GM15510 (cell line): ENCODE measurements around the gene KRT84.

Experiments used
- POLR2A ChIP-seq: IDR thresholded peaks from 3 replicates; pipeline ENCODE4 v1.6.1; 2011; ENCODE audit warnings: borderline replicate concordance; ENCODE audit not compliant: insufficient read length; ENCODE audit errors: extremely low read depth

KRT84 gene

GRCh38 chr12:52416795-52417194 is 31.3 kb upstream of the KRT84 start:
- TF ChIP-seq POLR2A = no peak

GRCh38 chr12:52415870-52416750 is 30.7 kb upstream of the KRT84 start:
- TF ChIP-seq POLR2A = no peak

DNA sequence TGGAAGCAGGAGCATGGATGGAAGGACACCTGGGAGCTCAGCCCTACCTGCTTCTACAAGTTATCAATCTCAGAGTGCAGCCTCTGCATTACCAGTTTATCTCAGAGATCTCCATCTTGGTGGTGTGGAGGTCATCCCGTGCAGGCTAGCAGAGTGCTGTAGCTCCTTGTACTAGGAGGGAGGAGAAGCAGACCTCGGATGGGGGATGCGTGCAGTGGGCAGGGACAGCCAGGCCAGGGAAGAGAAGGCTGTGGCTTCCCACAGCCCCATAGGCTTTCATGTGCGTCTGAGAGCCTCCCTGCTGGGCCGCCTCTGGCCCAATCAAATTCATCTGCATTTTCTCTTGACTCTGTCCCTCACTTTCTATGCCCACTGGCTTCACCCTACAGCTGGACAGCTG is 29.5 kb upstream of the KRT84 start:
- no peak for TF ChIP-seq POLR2A

GRCh38 chr12:52413782-52414345 is 28.4 kb upstream of the KRT84 start:
- TF ChIP-seq POLR2A = no peak

GRCh38 chr12:52413202-52413601 is 27.8 kb upstream of the KRT84 start:
- no peak for TF ChIP-seq POLR2A

GRCh38 chr12:52411815-52412214 is 26.4 kb upstream of the KRT84 start:
- no peak for TF ChIP-seq POLR2A

- TF ChIP-seq POLR2A = no peak
Measured at GRCh38 chr12:52407918-52408317, 22.5 kb upstream of the KRT84 start.

DNA sequence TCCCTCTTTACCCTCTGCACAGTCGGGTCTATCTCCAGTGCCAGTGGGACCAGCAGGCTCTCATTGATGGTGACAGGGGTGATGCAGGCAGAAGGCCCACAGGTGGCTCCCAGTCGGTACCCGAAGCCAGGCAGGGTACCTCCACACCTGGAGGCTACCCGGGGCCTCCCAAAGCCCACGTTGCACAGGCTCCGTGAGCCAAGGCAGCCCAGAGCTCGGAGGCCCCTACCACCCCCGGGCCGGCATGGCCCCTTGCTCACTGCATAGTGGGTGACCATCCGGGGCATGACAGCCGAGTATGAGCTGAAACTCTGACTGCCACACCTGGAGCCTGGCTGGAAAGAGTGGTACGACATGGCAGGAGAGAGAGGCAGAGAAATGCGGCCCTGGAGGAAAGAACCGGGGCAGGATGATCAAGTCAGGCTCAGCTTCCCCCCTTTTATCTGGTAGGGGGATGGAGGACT is 20.5 kb upstream of the KRT84 start, which contains the start of gene KRT82:
Gene KRT82, minus strand, starts transcription at position 414 of the 464 bp plus-strand sequence. Its CDS starts 58 bp downstream, at position 356.
- no peak for TF ChIP-seq POLR2A

DNA sequence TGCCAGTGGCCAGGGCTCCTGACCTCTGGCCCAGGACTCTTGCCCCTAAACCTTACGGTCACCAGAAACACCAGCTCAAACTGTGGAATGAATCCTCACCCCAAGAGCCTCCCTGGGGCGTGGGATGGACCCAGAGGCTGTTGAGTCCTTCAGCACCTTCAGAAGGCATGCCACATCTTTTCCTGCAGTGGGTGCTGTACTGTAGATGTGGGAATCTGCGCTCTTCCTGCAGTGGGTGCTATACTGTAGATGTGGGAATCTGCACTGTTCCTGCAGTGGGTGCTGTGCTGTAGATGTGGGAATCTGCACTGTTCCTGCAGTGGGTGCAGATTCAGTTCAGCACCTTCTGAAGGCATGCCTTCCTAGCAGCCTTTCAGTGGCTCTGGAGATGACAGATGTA is 19.5 kb upstream of the KRT84 start:
- TF ChIP-seq POLR2A = no peak

- no peak for TF ChIP-seq POLR2A
Measured at GRCh38 chr12:52403561-52403960, 18.1 kb upstream of the KRT84 start.

DNA sequence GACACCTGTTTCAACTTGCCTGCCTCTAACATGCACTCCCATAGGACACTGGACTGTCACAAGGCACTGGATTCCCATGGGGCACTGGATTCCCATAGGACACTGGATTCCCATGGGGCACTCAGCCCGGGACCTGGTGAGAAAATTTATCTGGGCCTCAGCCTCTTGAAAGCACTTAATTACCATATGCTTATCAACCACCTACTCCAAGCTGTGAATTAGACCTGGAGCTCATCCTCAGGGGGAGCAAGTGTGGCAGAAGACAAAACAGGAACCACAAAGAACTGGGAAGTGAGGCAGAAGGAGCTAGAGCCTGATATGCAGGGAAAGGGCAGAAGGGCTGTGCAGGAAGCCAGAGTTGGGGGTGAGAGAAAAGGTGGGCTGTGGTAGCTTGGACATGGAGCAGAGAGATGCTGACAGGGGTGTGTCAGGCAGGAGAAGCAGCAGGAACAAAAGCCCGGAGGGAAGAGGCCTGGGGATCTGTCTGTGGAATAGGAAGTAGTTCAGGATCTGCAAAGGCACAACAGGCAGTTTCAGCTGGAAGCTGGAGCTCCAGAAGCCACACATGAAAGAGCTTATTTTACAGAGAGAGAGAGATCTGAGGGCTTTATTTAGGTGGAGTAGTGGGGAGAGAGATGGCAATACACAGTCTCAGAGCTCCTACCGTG is 17.6 kb upstream of the KRT84 start:
- no peak for TF ChIP-seq POLR2A

GRCh38 chr12:52402377-52402776 is 16.9 kb upstream of the KRT84 start:
- TF ChIP-seq POLR2A = no peak

GRCh38 chr12:52401926-52402325 is 16.5 kb upstream of the KRT84 start:
- no peak for TF ChIP-seq POLR2A

- TF ChIP-seq POLR2A = no peak
Measured at GRCh38 chr12:52401526-52401925, 16.1 kb upstream of the KRT84 start.

GRCh38 chr12:52400906-52401305 is 15.5 kb upstream of the KRT84 start:
- no peak for TF ChIP-seq POLR2A
